Vagina (tissue), 2 donors: ENCODE results near the gene DMBX1.

Experiments used
- POLR2A ChIP-seq, 2 donors: fragments of 450-650 bp; IDR thresholded peaks; one replicate each; pipeline ENCODE4 v1.6.1; 2017; ENCODE audit warnings: antibody characterized with exemption in 2 of 2, mild to moderate bottlenecking in 2 of 2, moderate library complexity in 2 of 2
- POLR2AphosphoS5 ChIP-seq, 2 donors: sonication (generic); formaldehyde crosslinking; IDR thresholded peaks; one replicate each; pipeline ENCODE4 v1.9.0; 2017; ENCODE audit warnings: antibody characterized with exemption in 2 of 2, mild to moderate bottlenecking in 2 of 2, low read depth in 1 of 2; ENCODE audit not compliant: insufficient read depth in 1 of 2
- TF ChIP-seq, protein P1 (sequence below), 3 experiments: fragments of 450-650 bp in 2 of 3; fragments of 200-600 bp in 1 of 3; sonication (generic) in 1 of 3; IDR thresholded peaks; one replicate each; pipeline ENCODE4 v1.5.1; 2017 to 2019; ENCODE audit warnings: antibody characterized with exemption in 3 of 3, mild to moderate bottlenecking in 2 of 3, moderate library complexity in 2 of 3

DNA sequence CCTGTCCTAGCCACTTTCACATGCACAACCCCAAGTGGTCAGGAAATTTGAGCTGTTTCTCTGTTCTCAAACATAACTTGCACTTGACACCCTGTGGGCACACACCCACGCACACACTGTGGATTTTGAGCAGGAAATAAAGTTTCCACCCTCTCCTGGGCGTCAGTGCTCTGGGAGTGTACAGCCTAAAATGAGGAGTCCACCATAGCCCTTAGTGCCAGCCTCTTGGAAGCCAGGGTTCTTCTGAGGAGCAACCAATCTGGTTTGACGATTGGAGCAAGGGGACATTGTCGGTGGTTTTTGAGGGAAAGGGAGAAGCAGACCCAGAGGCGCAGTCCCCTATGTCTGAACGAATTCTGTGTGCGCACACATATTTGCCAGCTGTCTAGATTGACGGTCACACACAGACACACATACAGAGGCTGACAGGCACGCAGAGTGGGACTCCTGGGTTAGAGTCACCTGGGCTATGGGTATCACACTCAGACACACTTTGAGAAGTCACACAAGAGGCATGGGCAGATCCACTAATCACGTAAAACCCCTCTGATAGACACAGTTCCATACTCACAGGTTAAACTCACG, 2.7 kb downstream of the DMBX1 start:
- no peak for TF ChIP-seq POLR2AphosphoS5 (IDR thresholded peaks at IDR 0.05; ENCODE audit: insufficient read depth in 1 of 2, low read depth in 1 of 2)
- TF ChIP-seq, protein P1, sequence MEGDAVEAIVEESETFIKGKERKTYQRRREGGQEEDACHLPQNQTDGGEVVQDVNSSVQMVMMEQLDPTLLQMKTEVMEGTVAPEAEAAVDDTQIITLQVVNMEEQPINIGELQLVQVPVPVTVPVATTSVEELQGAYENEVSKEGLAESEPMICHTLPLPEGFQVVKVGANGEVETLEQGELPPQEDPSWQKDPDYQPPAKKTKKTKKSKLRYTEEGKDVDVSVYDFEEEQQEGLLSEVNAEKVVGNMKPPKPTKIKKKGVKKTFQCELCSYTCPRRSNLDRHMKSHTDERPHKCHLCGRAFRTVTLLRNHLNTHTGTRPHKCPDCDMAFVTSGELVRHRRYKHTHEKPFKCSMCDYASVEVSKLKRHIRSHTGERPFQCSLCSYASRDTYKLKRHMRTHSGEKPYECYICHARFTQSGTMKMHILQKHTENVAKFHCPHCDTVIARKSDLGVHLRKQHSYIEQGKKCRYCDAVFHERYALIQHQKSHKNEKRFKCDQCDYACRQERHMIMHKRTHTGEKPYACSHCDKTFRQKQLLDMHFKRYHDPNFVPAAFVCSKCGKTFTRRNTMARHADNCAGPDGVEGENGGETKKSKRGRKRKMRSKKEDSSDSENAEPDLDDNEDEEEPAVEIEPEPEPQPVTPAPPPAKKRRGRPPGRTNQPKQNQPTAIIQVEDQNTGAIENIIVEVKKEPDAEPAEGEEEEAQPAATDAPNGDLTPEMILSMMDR (IDR thresholded peaks at IDR 0.05): no peak
- TF ChIP-seq POLR2A (IDR thresholded peaks at IDR 0.05): no peak
